ENCODE measurements around the gene HIRA.
"Not testable (repeated sequence)": the region's sequence is repeated elsewhere in the genome, so short reads cannot be mapped to it uniquely, and the experiment has no call there.

The HIRA gene

DNA sequence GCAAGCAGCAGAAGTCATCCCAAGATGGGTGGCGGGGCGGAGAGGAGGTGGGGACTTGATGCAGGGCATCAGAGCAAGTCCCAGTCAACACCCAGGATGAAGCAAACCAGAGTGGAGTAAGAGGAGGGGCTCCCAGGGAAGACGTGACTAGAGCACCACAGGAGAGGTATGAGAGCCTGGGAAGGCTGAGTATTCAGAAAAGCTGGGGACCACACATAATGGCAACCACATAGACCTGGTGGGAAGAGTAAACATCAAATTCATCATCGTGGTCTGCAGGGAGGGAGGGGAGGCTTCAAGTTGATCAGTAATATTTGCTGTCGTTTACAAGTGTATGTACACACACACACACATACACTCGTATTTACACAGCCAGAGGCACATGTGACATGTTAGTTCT lies 79.3 kb downstream of the HIRA start:
- DNase-seq, result no peak

DNA sequence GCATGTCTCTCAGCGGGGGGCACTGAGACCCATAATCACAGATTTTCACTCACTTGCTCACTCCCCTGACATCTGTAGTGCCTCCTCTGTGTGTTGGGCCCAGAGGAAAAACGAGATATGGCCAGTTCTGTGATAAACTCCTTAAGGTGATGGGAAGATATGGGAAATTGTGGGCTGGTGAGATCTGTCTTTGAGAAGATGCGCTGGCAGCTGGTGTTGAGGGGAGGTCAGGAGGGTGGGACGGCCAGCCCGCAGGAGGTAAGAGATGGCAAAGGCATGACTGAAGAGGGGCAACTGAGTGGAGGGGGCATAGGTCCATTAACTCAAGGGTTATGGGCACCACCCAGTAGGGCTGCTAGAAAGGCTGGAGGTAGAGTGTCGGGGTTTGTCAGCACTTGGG lies 79.9 kb downstream of the HIRA start:
- DNase-seq, result no peak

DNA sequence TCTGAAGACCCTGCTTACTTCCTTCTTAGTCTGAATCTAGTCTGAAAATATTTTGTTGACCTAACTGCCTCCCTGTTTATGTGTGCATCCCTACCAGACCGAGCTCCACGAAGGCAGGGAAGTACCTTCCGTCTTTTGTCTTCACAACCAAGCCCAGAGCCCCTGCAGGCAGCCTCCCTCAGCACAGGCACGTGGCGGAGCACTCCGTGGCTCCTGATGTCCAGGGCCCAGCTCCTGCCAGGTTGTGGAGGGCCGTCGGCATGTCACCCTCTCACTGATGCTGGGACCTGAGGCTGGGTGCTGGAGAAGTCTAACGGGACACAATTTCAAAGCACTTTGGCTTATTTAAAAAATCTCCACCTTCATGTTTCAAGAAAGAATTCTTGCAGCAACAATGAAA lies 80.6 kb downstream of the HIRA start:
- no peak for DNase-seq

DNA sequence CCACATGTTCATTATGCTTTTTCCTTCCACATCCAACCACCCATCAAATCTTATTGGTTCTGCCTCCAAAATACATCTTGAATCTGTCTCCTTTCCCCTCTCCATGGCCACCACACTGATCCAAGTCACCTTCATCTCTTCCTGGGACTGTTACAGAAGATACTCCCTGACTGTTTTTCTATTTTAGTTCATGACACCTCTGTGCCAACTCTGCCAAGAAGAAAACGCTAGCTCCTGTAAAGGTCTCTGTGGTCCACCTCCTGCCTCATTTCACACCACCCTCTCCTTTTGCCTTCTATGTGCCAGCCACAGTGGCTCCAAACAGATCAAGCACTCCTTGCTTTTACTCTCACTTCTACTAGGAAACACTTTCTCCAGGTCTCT lies 81.1 kb downstream of the HIRA start:
- no peak for DNase-seq

DNA sequence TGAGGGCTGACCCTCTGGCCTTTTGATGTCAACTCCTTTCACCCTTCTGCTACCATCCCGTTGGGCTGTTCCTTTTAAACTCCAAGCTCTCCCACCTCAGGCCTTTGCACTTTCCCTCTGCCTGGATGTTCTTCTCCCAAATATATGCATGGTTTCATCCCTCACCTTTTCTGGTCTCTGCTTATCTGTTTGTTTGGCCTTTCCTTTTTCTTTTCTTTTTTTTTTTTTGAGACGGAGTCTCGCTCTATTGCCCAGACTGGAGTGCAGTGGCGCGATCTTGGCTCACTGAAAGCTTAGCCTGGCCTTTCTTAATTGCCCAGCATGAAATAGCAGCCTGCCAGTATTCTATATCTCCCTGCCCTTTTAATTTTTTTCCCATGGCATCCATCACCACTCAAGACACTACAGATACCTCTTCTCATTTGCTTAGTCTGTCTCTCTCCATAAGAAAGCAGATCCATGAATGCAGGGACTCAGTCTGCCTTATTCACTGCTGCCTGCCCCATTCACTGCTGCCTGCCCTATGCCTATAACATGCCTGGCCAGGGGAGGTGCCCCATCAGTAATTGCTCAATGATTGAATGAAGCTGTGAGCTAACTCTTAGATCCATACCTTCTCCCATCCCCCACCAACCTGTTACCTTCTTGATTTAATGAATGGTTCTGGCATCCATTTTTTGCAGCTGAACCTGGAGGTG lies 81.6 kb downstream of the HIRA start:
- no peak for DNase-seq

DNA sequence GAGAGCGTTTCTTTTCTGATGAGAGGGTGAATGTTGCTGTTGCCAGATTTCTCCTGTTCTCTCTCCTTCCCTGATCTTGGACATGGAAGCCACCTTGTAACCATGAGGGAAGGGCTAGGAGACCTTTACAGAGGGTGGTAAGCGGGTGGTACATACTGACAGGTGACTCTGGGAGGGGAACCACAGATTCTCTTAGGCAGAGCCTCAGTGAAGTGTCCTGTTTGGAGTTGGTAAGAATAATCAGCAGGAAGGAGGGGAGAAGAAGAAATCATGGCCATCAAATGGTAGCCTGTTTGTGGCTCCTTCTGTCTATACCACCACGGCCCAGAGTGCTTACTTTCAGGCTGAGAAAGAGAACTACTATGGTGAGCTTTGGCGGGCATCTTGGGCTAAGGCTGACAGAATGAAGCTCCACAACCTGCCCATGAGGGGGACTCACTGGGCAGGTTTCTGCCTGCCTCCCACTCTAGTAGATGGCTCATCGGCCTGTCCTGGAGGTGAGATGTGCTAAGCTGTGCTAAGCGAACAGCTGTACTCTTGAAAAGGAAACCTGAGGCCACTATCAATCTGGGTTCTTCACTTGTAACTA lies 84.8 kb downstream of the HIRA start:
- no peak for DNase-seq

DNA sequence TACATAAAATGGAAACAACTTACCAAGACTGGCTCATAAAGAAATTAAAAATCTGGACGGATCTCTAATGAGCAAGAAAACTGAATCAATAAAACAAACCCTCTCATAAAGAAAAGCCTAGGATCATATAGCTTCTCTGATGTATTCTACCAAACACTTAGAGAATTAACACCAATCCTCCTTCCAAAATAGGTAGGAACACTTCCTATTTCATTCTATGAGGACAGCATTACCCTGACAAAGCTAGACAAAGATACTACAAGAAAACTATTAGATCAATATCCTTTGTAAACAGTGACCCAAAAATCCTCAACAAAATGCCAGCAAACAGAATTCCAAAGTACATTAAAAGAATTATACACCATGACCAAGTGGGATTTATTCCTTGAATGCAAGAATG lies 87.1 kb downstream of the HIRA start:
- DNase-seq, result no peak

DNA sequence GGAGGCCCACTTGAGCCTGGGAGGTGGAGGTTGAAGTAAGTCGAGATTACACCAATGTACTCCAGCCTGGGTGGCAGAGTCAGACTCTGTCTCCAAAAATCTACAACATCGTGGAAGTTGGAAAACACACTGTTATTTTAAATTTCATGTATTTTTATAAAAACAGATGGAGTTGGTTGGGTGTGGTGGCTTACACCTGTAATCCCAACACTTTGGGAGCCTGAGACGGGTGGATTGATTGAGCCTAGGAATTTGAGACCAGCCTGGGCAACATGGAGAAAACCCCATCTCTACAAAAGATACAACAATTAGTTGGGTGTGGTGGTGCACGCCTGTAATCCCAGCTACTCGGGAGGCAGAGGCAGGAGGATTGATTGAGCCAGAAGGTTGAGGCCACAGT lies 88.1 kb downstream of the HIRA start:
- no peak for DNase-seq

DNA sequence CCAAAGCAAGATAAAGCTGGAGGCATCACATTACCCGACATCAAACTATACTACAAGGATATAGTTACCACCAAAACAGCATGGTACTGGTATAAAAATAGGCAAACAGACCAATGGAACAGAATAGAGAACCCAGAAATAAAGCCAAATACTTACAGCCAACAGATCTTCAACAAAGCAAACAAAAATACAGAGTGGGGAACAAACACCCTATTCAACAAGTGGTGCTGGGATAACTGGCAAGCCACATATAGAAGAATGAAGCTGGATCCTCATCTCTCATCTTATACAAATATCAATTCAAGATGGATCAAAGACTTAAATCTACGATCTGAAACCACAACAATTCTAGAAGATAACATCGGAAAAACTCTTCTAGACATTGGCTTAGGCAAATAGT lies 90.0 kb downstream of the HIRA start:
- no peak for DNase-seq

DNA sequence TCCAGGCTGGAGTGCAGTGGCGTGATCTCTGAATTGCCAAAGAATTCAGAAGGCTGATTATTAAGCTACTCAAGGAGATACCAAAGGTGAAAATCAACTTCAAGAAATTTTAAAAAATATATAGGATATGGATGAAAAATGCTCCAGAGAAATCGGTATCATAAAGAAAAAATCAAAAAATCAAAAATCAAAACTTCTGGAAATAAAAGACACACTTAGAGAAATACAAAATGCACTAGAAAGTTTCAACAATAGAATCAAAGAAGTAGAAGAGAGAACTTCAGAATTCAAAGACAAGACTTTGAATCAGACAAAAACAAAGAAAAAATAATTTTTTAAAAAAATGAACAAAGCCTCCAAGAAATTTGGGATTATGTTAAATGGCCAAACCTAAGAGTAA lies 94.4 kb downstream of the HIRA start:
- no peak for DNase-seq

DNA sequence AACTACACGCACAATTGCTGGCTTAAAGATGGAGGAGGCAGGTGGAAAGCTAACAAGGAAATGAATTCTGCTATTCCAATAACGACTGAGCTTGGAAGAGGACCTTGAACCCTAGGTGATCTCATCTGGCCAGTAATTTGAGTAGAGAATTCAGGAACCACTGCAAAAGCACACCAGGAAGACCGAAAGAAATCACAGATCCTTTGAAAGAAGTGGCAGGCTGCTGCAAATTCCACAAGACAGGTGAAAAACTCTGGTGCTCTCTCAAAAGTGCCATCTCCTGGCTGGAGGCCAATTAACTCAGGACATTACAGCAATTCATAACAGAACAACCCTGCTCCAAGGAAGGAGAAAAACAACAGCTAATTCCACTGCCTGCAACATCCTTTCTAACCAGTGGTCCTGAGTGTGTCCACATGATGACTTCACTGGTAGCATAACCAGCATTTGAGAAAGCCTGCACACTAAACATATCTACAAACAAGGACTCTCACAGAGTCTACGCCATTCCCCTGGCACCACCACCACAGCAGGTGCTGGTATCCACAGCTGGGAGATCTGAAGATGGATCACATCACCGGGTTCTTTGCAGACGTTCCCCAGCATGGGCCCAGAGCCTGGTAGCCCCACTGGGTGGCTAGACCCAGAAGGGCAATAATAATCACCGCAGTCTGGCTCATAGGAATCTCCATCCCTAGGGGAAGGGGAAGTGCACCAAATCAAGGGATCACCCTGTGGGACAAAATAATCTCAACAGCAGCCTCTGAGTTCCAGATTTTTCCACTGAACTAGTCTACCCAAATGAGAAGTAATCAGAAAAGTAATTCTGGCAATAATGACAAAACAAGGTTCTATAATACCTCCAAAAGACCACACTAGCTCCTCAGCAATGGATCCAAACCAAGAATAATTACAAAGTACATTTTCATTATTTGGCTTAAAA lies 95.1 kb downstream of the HIRA start:
- no peak for DNase-seq

DNA sequence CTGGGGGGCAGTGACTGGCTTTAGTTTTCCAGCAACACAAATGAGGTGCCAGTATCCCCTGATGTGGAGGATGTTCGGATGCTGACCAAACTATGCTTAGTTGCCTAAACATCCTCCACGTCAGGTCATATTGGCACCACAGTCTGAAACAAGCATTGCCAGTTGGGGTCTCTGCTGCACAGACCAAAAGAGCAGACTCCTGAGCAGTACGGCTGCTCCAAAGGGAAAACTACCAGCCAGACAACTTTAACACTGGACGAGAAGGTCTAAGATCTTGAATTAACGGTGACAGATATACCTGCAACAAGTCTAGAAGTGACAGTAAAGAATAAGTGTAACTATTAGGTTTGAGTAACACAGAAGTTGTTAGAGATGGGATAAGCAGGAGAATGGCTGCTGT lies 99.6 kb downstream of the HIRA start:
- DNase-seq, result no peak

DNA sequence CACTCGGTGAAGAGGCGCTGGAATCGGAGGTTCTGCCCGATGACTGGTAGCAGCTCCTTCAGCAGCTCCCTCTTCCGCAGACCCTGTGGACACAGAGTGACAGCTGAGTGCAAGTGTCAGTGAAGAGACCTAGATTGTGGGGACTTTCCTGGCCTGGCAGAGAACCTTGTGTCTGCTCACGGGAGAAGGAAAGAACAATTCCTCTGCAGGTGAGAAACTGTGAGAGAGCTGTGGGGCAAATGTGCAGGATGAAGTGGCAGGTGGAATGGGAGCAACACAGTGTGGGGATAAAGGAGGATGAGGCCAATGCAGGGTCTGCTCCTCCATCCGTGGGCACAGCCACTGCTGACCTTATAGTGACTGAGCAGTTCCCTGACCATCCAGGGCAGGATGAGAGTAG lies 100.1 kb downstream of the HIRA start:
- DNase-seq, result no peak

DNA sequence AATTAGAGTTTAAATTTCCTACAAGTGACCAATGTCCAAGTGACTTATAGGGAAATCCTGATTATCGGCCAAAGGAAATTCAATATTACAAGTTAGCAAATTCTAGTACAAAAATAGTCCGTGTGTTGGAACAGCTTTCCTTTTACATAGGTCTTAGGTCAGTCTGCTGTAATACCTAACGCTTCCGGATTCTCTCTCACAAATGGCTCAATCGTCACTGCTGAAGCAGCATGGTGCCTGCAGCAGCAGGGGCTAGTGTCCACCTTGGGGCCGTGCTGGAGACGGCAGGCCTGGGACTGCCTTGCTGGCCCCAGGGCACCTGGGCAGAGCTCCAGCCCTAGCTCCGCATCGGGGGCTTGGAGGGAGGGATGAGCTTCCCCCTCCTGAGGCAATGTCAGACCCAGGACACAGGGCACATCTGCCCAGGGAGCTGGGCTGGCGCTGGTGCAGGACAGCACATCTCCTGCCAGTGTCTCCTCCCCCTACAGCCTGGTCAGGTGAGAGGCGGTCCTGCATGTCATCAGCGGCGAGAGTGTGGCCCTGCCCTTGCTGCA lies 100.6 kb downstream of the HIRA start:
- DNase-seq, result no peak

DNA sequence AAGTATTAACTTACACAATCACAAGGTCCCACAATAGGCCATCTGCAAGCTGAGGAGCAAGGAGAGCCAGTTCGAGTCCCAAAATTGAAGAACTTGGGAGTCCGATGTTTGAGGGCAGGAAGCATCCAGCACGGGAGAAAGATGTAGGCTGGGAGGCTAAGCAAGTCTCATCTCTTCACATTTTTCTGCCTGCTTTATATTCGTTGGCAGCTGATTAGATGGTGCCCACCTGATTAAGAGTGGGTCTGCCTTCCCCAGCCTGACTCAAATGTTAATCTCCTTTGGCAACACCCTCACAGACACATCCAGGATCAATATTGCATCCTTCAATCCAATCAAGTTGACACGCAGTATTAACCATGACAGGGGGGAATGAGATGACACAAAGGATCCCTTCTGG lies 101.3 kb downstream of the HIRA start:
- DNase-seq, result not testable (repeated sequence)

DNA sequence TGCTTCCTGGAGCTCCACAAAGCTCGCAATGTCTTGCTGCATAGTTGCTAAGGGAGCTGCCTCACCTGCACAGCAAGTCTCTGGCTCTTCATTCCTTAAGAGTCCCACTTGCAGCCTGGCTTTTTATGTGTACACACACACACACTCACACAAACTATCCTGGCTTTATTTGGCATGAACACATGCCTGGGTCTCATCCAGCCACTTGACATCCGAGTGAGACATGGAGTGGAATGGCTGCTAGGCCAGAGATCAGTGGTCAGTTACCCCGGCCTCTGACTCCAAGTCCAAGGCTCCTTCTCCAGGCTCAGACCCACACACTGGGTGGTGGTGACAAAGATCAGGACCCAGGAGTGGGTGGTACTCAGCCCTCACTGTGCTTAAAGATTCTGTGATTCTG lies 102.1 kb downstream of the HIRA start:
- no peak for DNase-seq

DNA sequence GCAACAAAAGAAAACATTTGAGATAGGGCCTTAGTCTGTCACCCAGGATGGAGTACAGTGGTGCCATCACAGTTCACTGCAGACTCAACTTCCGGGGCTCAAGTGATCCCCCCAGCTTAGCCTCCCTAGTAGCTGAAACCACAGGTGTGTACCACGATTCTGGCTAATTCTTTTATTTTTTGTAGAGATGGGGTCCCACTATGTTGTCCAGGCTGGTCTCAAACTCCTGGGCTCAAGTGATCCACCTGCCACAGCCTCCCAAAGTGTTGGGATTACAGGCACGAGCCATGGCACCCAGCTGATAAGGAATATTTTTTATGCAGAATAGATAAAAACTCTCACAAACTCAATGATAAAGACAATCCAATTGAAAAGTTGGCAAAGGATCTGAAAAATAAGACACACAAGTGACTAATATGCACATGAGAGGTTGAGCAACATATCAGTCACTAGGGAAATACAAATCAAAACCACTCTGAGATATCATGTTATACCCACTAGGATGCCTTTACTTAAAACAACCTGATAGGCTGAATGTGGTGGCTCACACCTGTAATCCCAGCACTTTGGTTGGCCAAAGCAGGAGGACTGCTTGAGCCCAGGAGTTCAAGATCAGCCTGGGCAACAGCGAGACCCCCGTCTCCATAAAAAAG lies 106.1 kb downstream of the HIRA start:
- no peak for DNase-seq

DNA sequence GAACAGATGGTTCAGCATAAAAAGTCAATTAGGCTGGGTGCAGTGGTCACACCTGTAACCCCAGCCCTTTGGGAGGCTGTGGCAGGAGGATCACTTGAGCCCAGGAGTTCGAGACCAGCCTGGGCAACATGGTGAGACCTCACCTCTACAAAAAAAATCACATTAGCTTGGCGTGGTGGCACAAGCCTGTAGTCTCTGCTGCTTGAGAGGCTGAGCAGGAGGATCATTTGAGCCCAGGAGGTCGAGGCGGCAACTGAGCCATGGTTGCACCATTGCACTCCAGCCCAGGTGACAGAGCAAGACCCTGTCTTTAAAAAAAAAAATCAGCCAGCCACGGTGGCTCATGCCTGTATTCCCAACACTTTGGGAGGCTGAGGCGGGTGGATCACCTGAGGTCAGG lies 108.1 kb downstream of the HIRA start:
- not testable (repeated sequence) for DNase-seq

DNA sequence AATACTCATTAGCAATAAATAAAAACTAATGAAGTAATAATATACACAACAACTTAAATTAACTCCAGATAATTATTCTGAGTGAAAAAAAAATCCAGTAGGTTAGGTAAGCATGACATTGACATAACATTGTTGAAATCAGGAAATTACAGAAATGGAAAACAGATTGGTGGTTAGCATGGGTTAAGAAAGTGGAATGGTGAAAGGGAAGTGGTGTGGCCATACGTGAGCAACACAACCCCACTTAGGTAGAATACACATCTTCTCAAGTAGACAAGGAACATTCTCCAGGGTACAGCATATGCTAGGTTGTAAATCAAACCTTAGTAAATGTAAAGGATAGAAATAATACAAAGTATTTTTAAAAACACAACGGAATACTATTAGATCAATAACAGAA lies 109.8 kb downstream of the HIRA start:
- no peak for DNase-seq

DNA sequence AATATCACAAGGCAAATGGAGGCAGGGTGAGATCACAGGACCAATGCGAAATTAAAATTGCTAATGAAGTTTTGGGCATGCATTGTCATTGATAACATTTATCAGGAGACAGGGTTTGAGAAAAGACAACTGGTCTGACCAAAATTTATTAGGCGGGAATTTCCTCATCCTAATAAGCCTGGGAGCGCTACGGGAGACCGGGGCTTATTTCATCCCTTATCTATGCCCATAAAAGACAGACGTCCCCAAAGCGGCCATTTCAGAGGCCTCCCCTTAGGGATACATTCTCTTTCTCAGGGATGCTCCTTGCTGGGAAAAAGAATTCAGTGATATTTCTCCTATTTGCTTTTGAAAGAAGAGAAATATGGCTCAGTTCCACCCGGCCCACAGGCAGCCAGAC lies 111.4 kb downstream of the HIRA start:
- DNase-seq, result not testable (repeated sequence)

DNA sequence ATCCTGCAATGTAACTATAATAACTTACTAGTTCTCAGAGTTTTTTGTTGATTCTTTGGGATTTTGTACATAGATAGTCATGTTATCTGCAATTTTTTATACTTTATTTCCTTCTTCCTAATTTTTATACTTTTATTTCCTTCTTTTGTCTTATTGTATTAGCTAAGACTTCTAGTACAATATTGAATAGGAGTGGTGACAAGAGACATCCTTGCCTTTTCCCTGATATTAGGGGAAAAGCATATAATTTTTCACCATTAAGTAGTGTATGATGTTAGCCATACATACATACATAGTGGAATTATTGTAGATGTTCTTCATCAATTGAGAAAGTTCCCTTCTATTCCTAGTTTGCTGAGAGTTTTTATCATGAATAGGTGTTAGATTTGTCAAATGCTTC lies 112.3 kb downstream of the HIRA start:
- no peak for DNase-seq

DNA sequence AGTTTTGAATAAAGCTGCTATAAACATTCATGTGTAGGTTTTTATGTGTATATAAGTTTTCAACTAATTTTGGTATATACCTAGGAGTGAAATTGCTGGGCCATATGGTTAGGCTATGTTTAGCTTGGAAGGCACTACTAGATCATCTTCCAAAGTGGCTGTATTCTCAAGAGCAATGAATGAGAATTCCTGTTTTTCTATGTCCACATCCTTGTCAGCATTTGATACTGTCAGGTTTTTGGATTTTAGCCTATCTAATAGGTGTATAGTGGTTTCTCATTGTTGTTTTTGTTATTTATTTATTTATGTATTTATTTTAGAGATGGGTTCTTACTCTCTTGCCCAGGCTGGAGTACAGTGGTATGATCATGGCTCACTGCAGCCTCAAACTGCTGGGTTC lies 113.7 kb downstream of the HIRA start:
- DNase-seq, result no peak

DNA sequence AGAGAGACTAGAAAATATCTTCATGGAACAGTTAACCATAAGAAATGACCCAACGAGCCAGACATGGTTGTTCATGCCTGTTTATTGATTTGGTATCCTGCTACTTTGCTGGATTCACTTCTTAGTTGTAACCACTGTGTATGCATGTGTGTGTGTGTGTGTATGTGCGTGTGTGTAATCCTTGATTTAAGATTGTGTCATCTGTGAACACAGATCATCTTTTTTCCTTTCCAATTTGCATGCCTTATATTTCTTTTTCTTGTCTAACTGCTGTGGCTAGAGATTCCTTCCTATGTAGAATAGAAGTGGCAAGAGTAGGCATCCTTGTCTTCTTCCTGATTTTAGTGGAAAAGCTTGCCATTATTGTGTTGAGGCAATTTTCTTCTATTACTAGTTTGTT lies 123.7 kb downstream of the HIRA start:
- no peak for DNase-seq
